GM10248 (cell line): ENCODE data around the gene PLEKHG4.

Experiments
- CTCF ChIA-PET: fragments of 300-600 bp; sonication (Branson Sonifier 250); formaldehyde crosslinking; extraction: SDS; loops from one replicate; lab custom pipeline; 2021; ENCODE audit warnings: antibody characterized with exemption; lab: Yijun Ruan, JAX
- POLR2A ChIA-PET: fragments of 350-650 bp; sonication (Branson Sonifier 250); formaldehyde crosslinking; extraction: SDS; loops from one replicate; lab custom pipeline; 2020; ENCODE audit warnings: antibody characterized with exemption; lab: Yijun Ruan, JAX
- DNase-seq: peaks from one replicate; pipeline ENCODE4 v3.0.0; 2012; ENCODE audit errors: extremely low spot score
- CTCF ChIP-seq: IDR thresholded peaks from 2 replicates; pipeline ENCODE4 v1.5.1; 2012; ENCODE audit warnings: mild to moderate bottlenecking, low read depth; ENCODE audit errors: extremely low read depth, missing control alignments, control extremely low read depth

Gene PLEKHG4

GRCh38 chr16:67287960-67288359 lies 8.6 kb downstream of the PLEKHG4 start:
- ChIA-PET CTCF (interaction anchor here (0.8 to 1.4 kb wide), 2 partner anchors 9 to 128 kb away, joined by 3 to 4 read pairs; partner anchors contain the start of gene ZDHHC1), POLR2A (no interaction called here)
- TF ChIP-seq CTCF, result no peak
- DNase-seq, result no peak

GRCh38 chr16:67291461-67291860 lies 12.1 kb downstream of the PLEKHG4 start:
- ChIA-PET POLR2A (no interaction called here), CTCF (interaction anchor here (3.2 kb wide), 1 partner anchor 10 kb away, joined by 11 read pairs; no protein-coding TSS in a partner anchor)
- TF ChIP-seq CTCF, result no peak
- no peak for DNase-seq

GRCh38 chr16:67294171-67294757 lies 14.9 kb downstream of the PLEKHG4 start:
- ChIA-PET POLR2A (no interaction called here), CTCF (interaction anchor here (1.5 to 3.1 kb wide), 3 partner anchors 14 to 32 kb away, joined by 4 to 13 read pairs (median 4); partner anchors contain the start of genes KCTD19 and LRRC36)
- TF ChIP-seq CTCF, result no peak
- no peak for DNase-seq

GRCh38 chr16:67294938-67295361 lies 15.6 kb downstream of the PLEKHG4 start:
- ChIA-PET POLR2A (no interaction called here), CTCF (interaction anchor here (1.5 to 3.1 kb wide), 2 partner anchors 29 to 31 kb away, joined by 4 to 13 read pairs; partner anchors contain the start of genes KCTD19 and LRRC36)
- no peak for TF ChIP-seq CTCF
- DNase-seq, result no peak

- no peak for TF ChIP-seq CTCF
- ChIA-PET POLR2A (no interaction called here), CTCF (interaction anchor here (0.9 to 1.5 kb wide), 6 partner anchors 12 to 33 kb away, joined by 3 read pairs; no protein-coding TSS in a partner anchor)
- DNase-seq, result no peak
These were observed 17.1 kb downstream of the PLEKHG4 start for GRCh38 chr16:67296420-67296819.

GRCh38 chr16:67298277-67298676 lies 18.9 kb downstream of the PLEKHG4 start:
- ChIA-PET CTCF (interaction anchor here (0.8 to 0.9 kb wide), 3 partner anchors 14 to 118 kb away, joined by 3 to 4 read pairs (median 3); partner anchors contain the start of gene ZDHHC1), POLR2A (no interaction called here)
- no peak for TF ChIP-seq CTCF
- DNase-seq, result no peak
